ENCODE data around the gene FUT2.

DNA sequence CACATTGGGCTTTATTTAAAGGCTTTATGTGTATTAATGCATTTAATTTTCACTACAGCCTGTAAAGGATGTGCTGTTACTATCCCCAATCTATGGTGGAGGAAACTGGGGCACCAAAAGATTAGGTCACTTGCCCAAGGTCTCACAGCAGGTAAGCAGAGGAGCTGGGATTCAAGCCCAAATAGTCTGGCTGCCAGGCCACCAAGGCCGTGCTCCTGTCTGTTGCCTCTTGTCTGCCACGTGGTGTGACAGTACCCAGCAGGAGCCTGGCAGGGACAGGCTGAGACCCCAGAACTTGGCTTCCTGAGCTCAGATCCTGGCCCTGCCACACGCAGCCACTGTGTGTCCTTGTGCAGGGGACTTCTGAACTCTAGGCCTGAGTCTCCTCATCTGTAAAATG lies 27.4 kb upstream of the FUT2 start:
- TF ChIP-seq, protein P1, sequence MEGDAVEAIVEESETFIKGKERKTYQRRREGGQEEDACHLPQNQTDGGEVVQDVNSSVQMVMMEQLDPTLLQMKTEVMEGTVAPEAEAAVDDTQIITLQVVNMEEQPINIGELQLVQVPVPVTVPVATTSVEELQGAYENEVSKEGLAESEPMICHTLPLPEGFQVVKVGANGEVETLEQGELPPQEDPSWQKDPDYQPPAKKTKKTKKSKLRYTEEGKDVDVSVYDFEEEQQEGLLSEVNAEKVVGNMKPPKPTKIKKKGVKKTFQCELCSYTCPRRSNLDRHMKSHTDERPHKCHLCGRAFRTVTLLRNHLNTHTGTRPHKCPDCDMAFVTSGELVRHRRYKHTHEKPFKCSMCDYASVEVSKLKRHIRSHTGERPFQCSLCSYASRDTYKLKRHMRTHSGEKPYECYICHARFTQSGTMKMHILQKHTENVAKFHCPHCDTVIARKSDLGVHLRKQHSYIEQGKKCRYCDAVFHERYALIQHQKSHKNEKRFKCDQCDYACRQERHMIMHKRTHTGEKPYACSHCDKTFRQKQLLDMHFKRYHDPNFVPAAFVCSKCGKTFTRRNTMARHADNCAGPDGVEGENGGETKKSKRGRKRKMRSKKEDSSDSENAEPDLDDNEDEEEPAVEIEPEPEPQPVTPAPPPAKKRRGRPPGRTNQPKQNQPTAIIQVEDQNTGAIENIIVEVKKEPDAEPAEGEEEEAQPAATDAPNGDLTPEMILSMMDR (conservative IDR thresholded peaks at IDR 0.05; ENCODE audit: low read length), result no peak
- no peak for TF ChIP-seq EZH2phosphoT487 (IDR thresholded peaks at IDR 0.05; ENCODE audit: borderline replicate concordance)

Data from Loucy (cell line).